IPS-18a (cell line): ENCODE measurements around the gene SHANK2.
"Not testable (repeated sequence)": the region's sequence is repeated elsewhere in the genome, so short reads cannot be mapped to it uniquely, and the experiment has no call there.

Experiments used
- H3K27ac ChIP-seq: one replicate; pipeline ENCODE4 v1.5.1; 2013; ENCODE audit warnings: low read length
- H3K27me3 ChIP-seq: one replicate; pipeline ENCODE4 v1.6.1; 2013; ENCODE audit warnings: mild to moderate bottlenecking, low read length; ENCODE audit not compliant: control insufficient read depth, insufficient read depth
- H3K36me3 ChIP-seq: one replicate; pipeline ENCODE4 v1.6.1; 2013; ENCODE audit warnings: low read depth, low read length; ENCODE audit not compliant: control insufficient read depth
- H3K4me1 ChIP-seq: one replicate; pipeline ENCODE4 v1.6.1; 2013; ENCODE audit warnings: low read depth, low read length; ENCODE audit not compliant: control insufficient read depth
- H3K4me3 ChIP-seq: one replicate; pipeline ENCODE4 v1.5.1; 2013; ENCODE audit warnings: low read length
- H3K9ac ChIP-seq: one replicate; pipeline ENCODE4 v1.6.1; 2013; ENCODE audit warnings: mild to moderate bottlenecking, low read length, moderate library complexity
- H3K9me3 ChIP-seq: one replicate; pipeline ENCODE4 v1.6.1; 2013; ENCODE audit warnings: low read depth, low read length; ENCODE audit not compliant: control insufficient read depth

Gene SHANK2

DNA sequence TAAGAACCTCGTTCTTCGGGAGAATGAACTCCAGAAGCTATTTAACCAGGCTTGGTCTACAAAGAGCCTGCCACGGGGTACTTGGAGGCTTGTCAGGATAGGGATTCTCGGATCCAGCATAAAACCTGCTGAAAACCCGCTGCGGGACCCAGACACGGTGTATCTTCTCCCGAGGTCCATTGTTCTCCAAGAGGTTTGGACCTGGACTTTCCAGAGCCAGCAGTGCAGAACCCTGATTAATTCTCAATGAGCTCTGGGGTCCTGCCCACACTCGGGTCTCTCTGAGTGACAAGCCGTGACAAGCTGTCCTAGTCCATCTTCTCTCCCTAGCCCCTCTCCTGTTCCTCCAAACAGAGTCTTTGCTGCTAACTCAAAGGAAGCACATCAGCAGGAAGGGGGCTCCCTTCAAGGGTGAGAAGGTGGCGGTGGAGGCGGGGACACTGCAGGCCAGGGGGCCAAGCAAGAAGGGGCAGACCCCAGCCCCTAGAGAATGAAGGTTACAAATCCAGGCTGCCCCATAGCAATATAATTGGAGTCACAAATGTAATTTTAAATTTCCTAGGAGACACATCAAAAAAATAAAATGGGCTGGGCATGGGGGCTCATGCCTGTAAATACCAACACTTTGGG, 12.2 kb downstream of the SHANK2 start:
- Histone ChIP-seq H3K9me3 (no peaks in the 10 kb centered on the region), H3K4me3 (no peak overlapping the region), H3K27ac (no peak overlapping the region), H3K27me3 (no peaks in the 10 kb centered on the region), H3K36me3 (no peaks in the 10 kb centered on the region), H3K4me1 (peaks cover 28% of the 10 kb centered on the region), H3K9ac (no peak overlapping the region)

DNA sequence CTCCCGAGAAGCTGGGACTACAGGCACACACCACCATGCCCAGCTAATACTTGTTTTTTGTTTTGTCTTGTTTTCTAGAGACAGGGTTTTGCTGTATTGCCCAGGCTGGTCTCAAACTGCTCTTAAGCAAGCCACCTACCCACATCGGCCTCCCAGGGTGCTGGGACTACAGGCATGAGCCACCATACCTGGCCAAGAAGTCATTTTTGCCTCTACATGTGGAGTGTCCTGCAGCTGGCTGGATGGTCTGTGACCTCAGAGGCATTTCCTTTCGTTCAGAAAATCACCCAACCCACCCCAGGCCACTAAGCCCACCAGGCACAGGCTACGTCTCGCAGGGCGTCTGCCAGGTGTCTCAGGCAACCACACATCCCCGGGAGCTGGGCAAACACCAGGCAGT, 12.8 kb downstream of the SHANK2 start:
- Histone ChIP-seq H3K36me3 (no peaks in the 10 kb centered on the region), H3K27me3 (no peaks in the 10 kb centered on the region), H3K9ac (no peak overlapping the region), H3K27ac (no peak overlapping the region), H3K9me3 (no peaks in the 10 kb centered on the region), H3K4me1 (peaks cover 27% of the 10 kb centered on the region), H3K4me3 (no peak overlapping the region)

DNA sequence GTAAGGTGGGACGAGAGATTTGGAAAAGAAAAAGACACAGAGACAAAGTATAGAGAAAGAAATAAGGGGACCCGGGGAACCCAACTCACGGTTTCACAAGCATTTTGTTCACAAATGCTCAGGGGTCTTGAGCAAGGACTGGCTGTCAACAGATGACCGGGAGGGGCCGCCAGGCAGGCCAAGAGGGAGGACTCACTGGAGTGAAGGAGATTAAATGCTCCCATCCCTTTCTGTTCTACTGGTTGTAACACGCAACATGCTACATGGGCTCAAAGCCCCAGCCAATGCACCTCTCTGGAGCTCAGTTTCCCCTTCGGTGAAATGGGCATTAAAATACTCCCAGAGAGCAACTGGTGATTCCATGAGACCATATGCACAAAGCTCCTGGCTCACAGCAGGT, 13.4 kb downstream of the SHANK2 start:
- Histone ChIP-seq H3K4me3 (no peak overlapping the region), H3K27ac (no peak overlapping the region), H3K9me3 (no peaks in the 10 kb centered on the region), H3K4me1 (peaks cover 20% of the 10 kb centered on the region), H3K36me3 (no peaks in the 10 kb centered on the region), H3K9ac (no peak overlapping the region), H3K27me3 (no peaks in the 10 kb centered on the region)

DNA sequence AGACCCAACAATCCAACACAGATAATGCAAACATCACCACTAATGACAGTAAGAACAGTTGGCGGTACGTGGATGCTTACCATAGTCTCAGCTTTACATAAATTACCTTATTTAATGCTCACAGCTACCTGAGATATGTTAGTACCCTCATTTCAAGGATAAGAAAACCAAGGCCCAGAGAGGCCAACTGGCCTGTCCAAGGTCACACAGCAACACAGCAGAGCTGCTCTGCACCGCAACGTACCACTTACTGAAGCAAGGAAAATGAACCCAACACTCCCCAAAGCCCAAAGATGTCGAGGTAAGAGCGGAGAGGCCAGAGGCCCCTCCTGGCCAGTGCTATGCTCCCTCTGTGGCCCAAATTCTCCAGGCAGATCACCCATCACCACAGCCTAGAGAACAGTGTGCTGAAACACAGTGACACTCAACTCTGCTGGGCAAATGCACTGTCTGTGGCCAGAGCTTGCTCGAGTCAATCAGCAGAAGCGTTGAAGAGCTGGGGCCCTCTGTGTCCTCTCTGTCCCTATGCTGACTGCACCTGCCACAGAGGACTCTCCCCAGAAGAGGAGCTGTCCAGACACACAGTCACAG, 14.0 kb downstream of the SHANK2 start:
- Histone ChIP-seq H3K27me3 (no peaks in the 10 kb centered on the region), H3K9ac (no peak overlapping the region), H3K4me1 (peaks cover 17% of the 10 kb centered on the region), H3K36me3 (no peaks in the 10 kb centered on the region), H3K27ac (no peak overlapping the region), H3K4me3 (no peak overlapping the region), H3K9me3 (no peaks in the 10 kb centered on the region)

DNA sequence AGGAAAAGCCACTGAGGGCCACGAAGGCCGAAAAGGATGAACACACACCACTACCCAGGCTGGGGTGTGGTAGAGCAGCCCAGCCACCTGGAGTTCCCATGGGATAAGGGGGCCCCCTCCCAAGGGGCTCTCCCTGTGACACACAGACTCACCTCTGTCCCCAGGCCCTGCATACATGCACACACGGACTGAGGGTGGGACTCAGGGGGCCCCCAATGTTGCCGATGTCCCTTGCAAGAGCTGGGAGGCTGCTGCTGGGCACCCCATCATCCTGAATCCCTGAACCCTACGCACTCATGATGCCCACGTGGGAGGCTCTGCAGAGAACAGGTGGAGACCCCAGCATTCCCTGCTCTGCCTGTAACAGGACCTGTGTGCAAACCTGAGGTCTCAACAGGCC, 14.5 kb downstream of the SHANK2 start:
- no peaks in the 10 kb centered on the region for H3K27me3 ChIP-seq
- H3K4me3 ChIP-seq = no peak overlapping the region
- no peaks in the 10 kb centered on the region for H3K36me3 ChIP-seq
- H3K9ac ChIP-seq = no peak overlapping the region
- no peaks in the 10 kb centered on the region for H3K9me3 ChIP-seq
- H3K27ac ChIP-seq = no peak overlapping the region
- peaks cover 17% of the 10 kb centered on the region for H3K4me1 ChIP-seq

DNA sequence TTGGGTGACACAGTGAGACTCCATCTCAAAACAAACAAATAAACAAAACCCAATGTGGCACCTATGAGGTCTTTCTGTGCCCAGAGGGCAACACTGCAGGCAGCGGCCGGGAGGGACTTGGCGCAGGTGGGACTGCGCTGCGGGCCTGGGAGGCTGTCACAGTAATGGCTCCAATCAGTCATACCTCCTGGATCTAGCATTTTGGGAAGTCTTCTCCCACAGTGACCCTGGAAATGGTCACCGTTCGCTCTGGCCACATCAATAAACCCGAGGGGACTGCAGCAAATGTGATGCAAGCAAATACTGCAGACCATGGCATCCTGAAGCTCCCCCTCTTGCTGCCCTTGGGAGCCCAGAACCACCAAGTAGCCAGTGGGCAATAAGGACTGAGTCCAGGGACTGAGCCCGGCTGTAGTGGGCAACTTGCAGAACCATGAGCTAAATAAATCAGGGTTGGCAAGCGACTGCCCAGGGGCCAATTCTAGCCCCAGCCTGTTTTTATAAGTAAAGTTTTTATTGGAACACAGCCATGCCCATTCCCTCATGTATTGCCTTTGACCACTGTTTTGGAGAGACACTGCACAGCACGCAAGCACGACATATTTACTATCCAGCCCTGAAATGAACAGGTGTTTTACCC, 15.4 kb downstream of the SHANK2 start:
- Histone ChIP-seq H3K9me3 (no peaks in the 10 kb centered on the region), H3K4me1 (peaks cover 12% of the 10 kb centered on the region), H3K27me3 (no peaks in the 10 kb centered on the region), H3K27ac (no peak overlapping the region), H3K4me3 (no peak overlapping the region), H3K9ac (no peak overlapping the region), H3K36me3 (no peaks in the 10 kb centered on the region)

DNA sequence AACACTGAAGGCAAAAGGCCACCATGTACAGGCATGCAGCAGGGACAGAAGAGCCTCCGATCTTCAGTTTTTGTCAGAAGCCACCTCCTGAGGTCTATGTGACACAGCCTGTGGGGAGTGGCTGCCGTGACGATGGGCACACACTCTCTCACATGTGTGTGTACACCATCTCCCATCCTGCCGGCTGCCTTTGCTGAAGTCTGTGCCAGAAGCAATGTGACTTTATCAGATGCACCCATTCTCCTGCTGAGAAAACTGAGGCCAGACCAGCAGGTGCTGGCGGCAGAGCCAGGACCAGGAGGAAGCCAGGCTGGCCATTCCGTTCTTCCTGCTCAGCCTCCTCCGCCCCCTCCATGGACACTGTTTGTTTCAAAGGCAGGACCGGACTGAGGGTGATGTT, 16.7 kb downstream of the SHANK2 start:
- Histone ChIP-seq H3K4me1 (peaks cover under 1% of the 10 kb centered on the region), H3K4me3 (no peak overlapping the region), H3K9ac (no peak overlapping the region), H3K27ac (no peak overlapping the region), H3K27me3 (no peaks in the 10 kb centered on the region), H3K9me3 (no peaks in the 10 kb centered on the region), H3K36me3 (no peaks in the 10 kb centered on the region)

DNA sequence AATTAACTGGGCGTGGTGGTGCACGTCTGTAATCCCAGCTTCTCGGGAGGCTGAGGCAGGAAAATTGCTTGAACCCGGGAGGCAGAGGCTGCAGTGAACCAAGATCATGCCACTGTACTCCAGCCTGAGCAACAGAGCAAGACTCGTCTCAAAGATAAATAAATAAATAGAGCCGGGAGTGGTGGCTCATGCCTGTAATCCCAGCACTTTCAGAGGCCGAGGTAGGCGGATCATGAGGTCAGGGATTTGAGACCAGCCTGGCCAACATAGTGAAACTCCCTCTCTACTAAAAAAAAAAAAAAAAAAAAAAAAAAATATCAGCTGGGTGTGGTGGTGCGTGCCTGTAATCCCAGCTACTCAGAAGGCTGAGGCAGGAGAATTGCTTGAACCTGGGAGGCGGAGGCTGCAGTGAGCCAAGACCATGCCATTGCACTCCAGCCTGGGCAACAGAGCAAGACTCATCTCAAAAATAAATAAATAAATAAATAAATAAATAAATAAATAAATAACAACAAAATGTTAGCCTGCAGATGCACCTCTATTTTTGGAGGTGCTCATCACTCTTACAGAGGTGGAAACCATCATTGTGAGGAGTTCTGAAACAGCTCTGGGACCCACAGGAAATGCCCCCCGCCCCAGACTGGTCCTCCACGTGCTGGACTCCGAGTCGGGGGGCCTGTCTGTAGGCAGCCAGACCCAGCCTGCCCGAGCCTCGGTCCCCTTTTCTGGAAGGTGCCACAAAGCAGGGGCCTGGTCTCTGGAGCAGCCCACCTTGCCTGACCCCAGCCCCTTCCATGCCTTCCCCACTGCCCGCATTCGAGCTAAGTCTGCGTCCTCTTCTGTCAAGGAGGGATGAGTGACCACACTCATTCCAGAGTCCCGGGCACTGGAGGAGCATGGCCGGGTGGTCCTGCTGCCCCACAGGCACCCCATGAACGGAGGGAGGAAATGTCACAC, 18.2 kb downstream of the SHANK2 start:
- not testable (repeated sequence) for H3K9ac ChIP-seq, H3K27me3 ChIP-seq, H3K9me3 ChIP-seq, H3K4me3 ChIP-seq, H3K36me3 ChIP-seq, H3K4me1 ChIP-seq, H3K27ac ChIP-seq

DNA sequence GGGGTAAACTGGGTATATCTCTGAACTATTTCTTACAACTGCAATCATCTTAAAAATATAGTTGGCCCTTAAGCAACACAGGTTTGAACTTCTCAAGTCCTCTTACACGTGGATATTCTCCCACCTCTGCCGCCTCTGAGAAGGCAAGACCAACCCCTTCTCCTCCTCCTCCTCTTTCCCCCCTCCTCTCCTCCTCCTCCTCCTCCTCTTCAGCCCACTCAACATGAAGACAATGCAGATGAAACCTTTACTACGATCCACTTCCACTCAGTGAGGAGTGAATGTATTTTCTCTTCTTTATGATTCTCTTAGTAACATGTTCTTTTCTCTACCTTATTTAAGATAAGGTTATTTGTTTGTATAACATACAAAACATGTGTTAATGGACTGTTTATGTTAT, 20.0 kb downstream of the SHANK2 start:
- no peaks in the 10 kb centered on the region for H3K36me3 ChIP-seq
- no peaks in the 10 kb centered on the region for H3K27me3 ChIP-seq
- H3K9ac ChIP-seq = no peak overlapping the region
- H3K4me3 ChIP-seq = no peak overlapping the region
- no peak overlapping the region for H3K27ac ChIP-seq
- no peaks in the 10 kb centered on the region for H3K4me1 ChIP-seq
- peaks cover 3% of the 10 kb centered on the region for H3K9me3 ChIP-seq

DNA sequence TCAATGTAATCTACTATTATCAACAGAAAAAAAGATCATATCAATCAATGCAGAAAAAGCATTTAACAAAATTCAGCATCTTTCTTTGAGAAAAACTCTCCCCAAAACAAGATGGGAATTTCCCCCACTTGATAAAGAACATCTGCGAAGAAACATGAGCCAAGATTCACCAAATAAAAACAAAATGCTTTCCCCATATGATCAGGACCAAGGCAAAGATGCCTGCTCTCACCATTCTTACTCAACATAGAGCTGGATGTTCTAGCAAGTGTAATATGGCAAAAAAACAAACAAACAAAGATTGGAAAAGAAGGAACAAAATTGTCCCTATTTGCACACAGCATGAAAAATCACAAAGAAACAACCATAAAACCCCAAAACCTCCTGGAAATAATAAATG, 23.4 kb downstream of the SHANK2 start:
- H3K27me3 ChIP-seq = no peaks in the 10 kb centered on the region
- no peak overlapping the region for H3K27ac ChIP-seq
- H3K9ac ChIP-seq = no peak overlapping the region
- no peaks in the 10 kb centered on the region for H3K36me3 ChIP-seq
- H3K4me1 ChIP-seq = no peaks in the 10 kb centered on the region
- no peak overlapping the region for H3K4me3 ChIP-seq
- peaks cover 8% of the 10 kb centered on the region for H3K9me3 ChIP-seq

DNA sequence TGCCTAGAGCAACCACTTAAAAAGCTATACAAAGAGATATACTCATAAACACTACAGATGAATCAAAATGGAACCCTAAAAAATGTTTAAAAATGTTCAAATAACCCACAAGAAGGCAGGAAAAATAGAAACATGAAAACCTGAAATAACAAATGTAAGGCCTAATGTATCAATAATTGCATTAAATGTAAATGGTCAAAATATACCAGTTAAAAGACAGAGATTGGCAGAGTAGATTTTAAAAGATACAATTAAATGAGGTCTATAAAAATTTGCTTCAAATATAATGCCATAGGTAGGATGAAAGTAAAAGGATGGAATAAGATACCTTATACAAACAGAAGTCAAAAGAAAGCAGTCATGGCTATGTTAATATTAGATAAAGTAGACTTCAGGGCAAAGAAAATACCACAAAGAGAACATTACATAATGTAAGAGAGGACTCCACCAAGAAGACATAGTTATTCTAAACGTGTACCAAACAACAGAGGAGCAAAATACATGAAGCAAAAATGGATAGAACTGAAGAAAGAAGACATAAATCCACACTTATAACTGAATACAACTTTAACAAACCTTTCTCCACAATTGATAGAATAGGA, 25.2 kb downstream of the SHANK2 start:
- Histone ChIP-seq H3K9ac (no peak overlapping the region), H3K9me3 (peaks cover 8% of the 10 kb centered on the region), H3K27me3 (no peaks in the 10 kb centered on the region), H3K27ac (no peak overlapping the region), H3K4me1 (no peaks in the 10 kb centered on the region), H3K36me3 (peaks cover 12% of the 10 kb centered on the region), H3K4me3 (no peak overlapping the region)
